Smooth muscle cell (in vitro differentiated cells): ENCODE data around the gene TMEM182. TPM values are rescaled to one million over a fixed set of nuclear protein-coding genes. Genes with fewer than 3 reads are reported as not detected.

ENCODE experiments used
- DNase-seq: peaks from one replicate; lab custom pipeline; 2025; ENCODE audit not compliant: unreplicated experiment; lab: John Stamatoyannopoulos, UW
- H2AFZ ChIP-seq: fragments of 200-600 bp; sonication (generic); 2 replicates; pipeline ENCODE4 v1.6.0; 2016; ENCODE audit warnings: antibody characterized with exemption, low read depth, mild to moderate bottlenecking
- H3F3A ChIP-seq: fragments of 200-600 bp; sonication (generic); 2 replicates; pipeline ENCODE4 v1.6.0; 2017; ENCODE audit warnings: antibody characterized with exemption, low read depth
- H3K27ac ChIP-seq: fragments of 200-600 bp; sonication (generic); 2 replicates; pipeline ENCODE4 v1.5.1; 2016; ENCODE audit warnings: low read depth, mild to moderate bottlenecking
- H3K27me3 ChIP-seq: fragments of 200-600 bp; sonication (generic); 2 replicates; pipeline ENCODE4 v1.6.1; 2016; ENCODE audit warnings: low read depth, mild to moderate bottlenecking
- H3K36me3 ChIP-seq: fragments of 200-600 bp; sonication (generic); 2 replicates; pipeline ENCODE4 v1.5.1; 2016; ENCODE audit warnings: low read depth
- H3K4me1 ChIP-seq: fragments of 200-600 bp; sonication (generic); 2 replicates; pipeline ENCODE4 v1.5.1; 2016; ENCODE audit warnings: low read depth
- H3K4me2 ChIP-seq: fragments of 200-600 bp; sonication (generic); 2 replicates; pipeline ENCODE4 v1.6.0; 2016; ENCODE audit warnings: mild to moderate bottlenecking
- H3K4me3 ChIP-seq: fragments of 200-600 bp; sonication (generic); 2 replicates; pipeline ENCODE4 v1.5.1; 2016; ENCODE audit warnings: mild to moderate bottlenecking
- H3K79me2 ChIP-seq: fragments of 200-600 bp; sonication (generic); 2 replicates; pipeline ENCODE4 v1.6.0; 2016; ENCODE audit warnings: low read depth, mild to moderate bottlenecking
- H3K9ac ChIP-seq: fragments of 200-600 bp; sonication (generic); 2 replicates; pipeline ENCODE4 v1.6.0; 2016; ENCODE audit warnings: low read depth
- H3K9me3 ChIP-seq: fragments of 200-600 bp; sonication (generic); replicated peaks from 2 replicates; pipeline ENCODE4 v1.5.1; 2016; ENCODE audit warnings: low read depth
- H4K20me1 ChIP-seq: fragments of 200-600 bp; sonication (generic); 2 replicates; pipeline ENCODE4 v1.6.0; 2016; ENCODE audit warnings: low read depth
- CTCF ChIP-seq: fragments of 200-600 bp; sonication (generic); IDR thresholded peaks from 2 replicates; pipeline ENCODE4 v1.5.1; 2017; ENCODE audit warnings: borderline replicate concordance, mild to moderate bottlenecking, antibody characterized with exemption; ENCODE audit not compliant: insufficient read depth, poor library complexity, severe bottlenecking
- WGBS: methylation state at CpG from one replicate; pipeline ENCODE4 v1.1.7; 2016; ENCODE audit warnings: low lambda C conversion rate; 5-methylcytosine and 5-hydroxymethylcytosine counted together
- polyA plus RNA-seq: library from polyadenylated mRNA; unstranded; fragments of >200 nt; fragmentation: Nextera tagmentation; extraction: Ambion mirVana; gene quantifications from 2 replicates; pipeline ENCODE4 v1.2.1, GENCODE V29; 2016
- total RNA-seq: library from RNA; depleted of rRNA; stranded (reverse); fragments of >200 nt; gene quantifications from 2 replicates; pipeline ENCODE4 v1.2.3, GENCODE V29; 2014

Gene TMEM182
- total and polyA plus RNA-seq, 2 experiments from 2014 or later, result 4.0 to 12.3 TPM

GRCh38 chr2:102770506-102770905 lies 8.7 kb downstream of the TMEM182 start:
- no peak overlapping the region for H3K9ac ChIP-seq
- H4K20me1 ChIP-seq, result no peaks in the 10 kb centered on the region
- 79% methylated on average over 3 of the region's 3 CpGs for WGBS
- H3K4me3 ChIP-seq, result no peak overlapping the region
- no peak overlapping the region for H3K27ac ChIP-seq
- no peak for TF ChIP-seq CTCF
- no peaks in the 10 kb centered on the region for H3K79me2 ChIP-seq
- H3K9me3 ChIP-seq, result no peaks in the 10 kb centered on the region
- H3K4me2 ChIP-seq, result no peak overlapping the region
- no peaks in the 10 kb centered on the region for H3K4me1 ChIP-seq
- H3K36me3 ChIP-seq, result no peaks in the 10 kb centered on the region
- no peak overlapping the region for H2AFZ ChIP-seq
- no peaks in the 10 kb centered on the region for H3K27me3 ChIP-seq
- H3F3A ChIP-seq, result no peaks in the 10 kb centered on the region
- DNase-seq, result no peak

DNA sequence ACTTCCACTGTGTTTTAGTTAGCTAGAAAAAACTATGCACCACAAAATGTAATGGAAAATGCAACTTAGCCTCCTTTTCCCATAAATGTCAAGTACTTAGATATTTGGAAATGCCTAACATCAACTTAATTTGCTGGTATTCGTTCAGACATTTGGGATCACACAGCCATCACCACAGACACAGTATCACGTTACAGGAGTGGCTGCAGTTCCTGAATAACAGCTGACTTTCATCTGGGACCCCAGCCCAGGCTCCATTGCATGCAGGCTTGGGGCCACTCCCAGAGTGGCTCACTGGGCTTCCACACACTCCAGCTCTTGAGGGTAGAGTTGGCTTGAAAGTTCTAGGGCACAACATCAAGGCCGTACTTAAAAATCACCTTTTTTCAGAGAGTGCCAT lies 9.3 kb downstream of the TMEM182 start:
- H3F3A ChIP-seq, result no peaks in the 10 kb centered on the region
- no peaks in the 10 kb centered on the region for H3K79me2 ChIP-seq
- H3K4me2 ChIP-seq, result no peak overlapping the region
- 73% methylated on average over 3 of the region's 3 CpGs for WGBS
- H3K36me3 ChIP-seq, result no peaks in the 10 kb centered on the region
- no peak overlapping the region for H3K4me3 ChIP-seq
- no peak overlapping the region for H3K9ac ChIP-seq
- no peak overlapping the region for H2AFZ ChIP-seq
- no peaks in the 10 kb centered on the region for H3K9me3 ChIP-seq
- no peak for DNase-seq
- H3K27ac ChIP-seq, result no peak overlapping the region
- H3K27me3 ChIP-seq, result no peaks in the 10 kb centered on the region
- H3K4me1 ChIP-seq, result no peaks in the 10 kb centered on the region
- no peaks in the 10 kb centered on the region for H4K20me1 ChIP-seq
- no peak for TF ChIP-seq CTCF

DNA sequence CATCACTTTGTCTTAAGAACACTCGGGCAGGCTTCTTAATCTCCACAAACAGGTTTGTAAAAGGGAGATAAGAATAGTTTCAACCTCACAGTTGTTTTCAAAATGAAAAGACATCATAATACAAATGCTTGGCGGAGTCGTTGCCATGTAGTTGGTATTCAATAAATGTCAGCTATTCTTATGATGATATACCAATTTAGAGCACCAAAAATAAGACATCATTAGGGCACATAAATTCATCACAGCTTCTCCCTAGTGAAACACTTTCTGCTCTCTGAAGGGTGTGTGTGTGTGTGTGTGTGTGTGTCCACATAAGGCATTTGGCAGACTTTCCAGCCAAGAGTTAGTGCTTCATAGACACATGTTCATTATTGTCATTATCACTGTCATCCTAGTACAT lies 10.8 kb downstream of the TMEM182 start:
- H3K36me3 ChIP-seq, result no peaks in the 10 kb centered on the region
- no peaks in the 10 kb centered on the region for H3K27me3 ChIP-seq
- no peaks in the 10 kb centered on the region for H3K4me1 ChIP-seq
- no peaks in the 10 kb centered on the region for H3K79me2 ChIP-seq
- WGBS, result 94% methylated on average over 3 of the region's 3 CpGs
- H3K27ac ChIP-seq, result no peak overlapping the region
- H3K4me2 ChIP-seq, result no peak overlapping the region
- no peak for TF ChIP-seq CTCF
- no peaks in the 10 kb centered on the region for H3F3A ChIP-seq
- H4K20me1 ChIP-seq, result no peaks in the 10 kb centered on the region
- no peak overlapping the region for H3K4me3 ChIP-seq
- no peak for DNase-seq
- H3K9ac ChIP-seq, result no peak overlapping the region
- H2AFZ ChIP-seq, result no peak overlapping the region
- no peaks in the 10 kb centered on the region for H3K9me3 ChIP-seq

DNA sequence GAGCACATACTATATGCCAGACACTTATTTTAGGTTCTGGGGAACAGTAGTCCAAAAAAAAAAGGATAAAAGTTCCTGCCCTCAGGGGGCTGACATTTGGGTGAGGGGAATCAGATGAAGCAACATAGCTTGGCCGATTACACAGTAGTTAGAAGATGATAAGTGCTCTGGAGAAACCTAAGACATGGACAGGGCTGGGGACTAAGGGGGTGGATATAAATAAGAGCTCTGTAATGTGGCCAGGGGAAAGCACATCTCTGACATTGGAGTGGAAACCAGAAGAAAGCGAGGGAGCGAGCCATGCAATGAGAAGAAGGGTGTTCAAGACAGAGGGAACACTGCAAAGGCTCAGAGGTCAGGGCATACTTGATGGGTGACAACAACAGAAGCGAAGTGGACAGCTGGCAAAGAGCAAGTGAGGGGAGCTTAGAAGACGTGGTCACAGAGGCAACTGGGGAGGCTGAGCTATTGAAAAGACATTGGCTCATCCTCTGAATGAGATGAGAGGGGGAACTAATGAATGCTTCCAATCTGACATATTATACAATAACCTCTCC lies 11.4 kb downstream of the TMEM182 start:
- no peak for TF ChIP-seq CTCF
- Histone ChIP-seq H3K27me3 (no peaks in the 10 kb centered on the region), H3K4me3 (no peak overlapping the region), H3K9me3 (no peaks in the 10 kb centered on the region), H3K27ac (no peak overlapping the region), H3F3A (no peaks in the 10 kb centered on the region), H3K9ac (no peak overlapping the region), H3K36me3 (no peaks in the 10 kb centered on the region), H3K4me1 (no peaks in the 10 kb centered on the region), H3K4me2 (no peak overlapping the region), H4K20me1 (no peaks in the 10 kb centered on the region), H3K79me2 (no peaks in the 10 kb centered on the region), H2AFZ (no peak overlapping the region)
- DNase-seq, result no peak
- WGBS, result 92% methylated on average over 5 of the region's 5 CpGs
